HG03103 (cell line): ENCODE data around the gene PMS1.
"Not testable (repeated sequence)": the region's sequence is repeated elsewhere in the genome, so short reads cannot be mapped to it uniquely, and the experiment has no call there.

Experiments
- ATAC-seq: cut with Tn5 transposase; IDR thresholded peaks from one replicate; pipeline ENCODE4 v1.9.1; 2021; ENCODE audit warnings: low read depth; ENCODE audit not compliant: unreplicated experiment

PMS1 gene

GRCh38 chr2:189783927-189784867, at the start of gene PMS1, which contains the start of gene ORMDL1:
TSS of gene PMS1 (plus strand) at chr2:189784450. CDS start at chr2:189791810, 7,360 bp downstream.
TSS of gene ORMDL1 (minus strand) at chr2:189784339. CDS start at chr2:189782595, 1,744 bp downstream.
- ATAC-seq = peak; percentile 89

- no peak for ATAC-seq
Observed at GRCh38 chr2:189751080-189751658, 33.1 kb upstream of the PMS1 start.

- no peak for ATAC-seq
Observed at GRCh38 chr2:189756311-189756952, 27.8 kb upstream of the PMS1 start.

- ATAC-seq = not testable (repeated sequence)
Observed at GRCh38 chr2:189760154-189760553, 24.1 kb upstream of the PMS1 start.

- ATAC-seq = no peak
Observed at GRCh38 chr2:189762229-189762550, 22.1 kb upstream of the PMS1 start.

GRCh38 chr2:189762551-189763298, 21.5 kb upstream of the PMS1 start, which contains the start of gene OSGEPL1:
TSS of gene OSGEPL1 (minus strand) at chr2:189762792. CDS start at chr2:189761640, 1,152 bp downstream.
- ATAC-seq = peak; percentile 94

GRCh38 chr2:189763908-189764661, 20.2 kb upstream of the PMS1 start:
- no peak for ATAC-seq

- no peak for ATAC-seq
Observed at GRCh38 chr2:189770590-189771322, 13.5 kb upstream of the PMS1 start.

- ATAC-seq = no peak
Observed at GRCh38 chr2:189772212-189772611, 12.0 kb upstream of the PMS1 start.

- no peak for ATAC-seq
Observed at GRCh38 chr2:189782221-189782671, 2.0 kb upstream of the PMS1 start.

- peak; percentile 3 for ATAC-seq
Observed at GRCh38 chr2:189783451-189783926, 761 bp upstream of the PMS1 start.

GRCh38 chr2:189791338-189792042, 7.2 kb downstream of the PMS1 start:
- ATAC-seq = no peak

- no peak for ATAC-seq
Observed at GRCh38 chr2:189794310-189794709, 10.1 kb downstream of the PMS1 start.

- no peak for ATAC-seq
Observed at GRCh38 chr2:189797902-189798301, 13.7 kb downstream of the PMS1 start.

GRCh38 chr2:189798312-189799029, 14.2 kb downstream of the PMS1 start:
- ATAC-seq = peak; percentile 75

- ATAC-seq = no peak
Observed at GRCh38 chr2:189799030-189799331, 14.7 kb downstream of the PMS1 start.

GRCh38 chr2:189799531-189799930, 15.3 kb downstream of the PMS1 start:
- no peak for ATAC-seq

GRCh38 chr2:189802396-189802912, 18.2 kb downstream of the PMS1 start:
- ATAC-seq = no peak
